Right cardiac atrium (tissue), 5 donors: Measurements from ENCODE around the gene VPS51. TPM values are rescaled to one million over a fixed set of nuclear protein-coding genes. Genes with fewer than 3 reads are reported as not detected.
A peak's percentile ranks its signal among the peaks of the same experiment; 100 is the strongest.

Source experiments
- ATAC-seq, 2 donors: fragments of 200-7000 bp; cut with Tn5 transposase; one replicate each; pipeline versions ENCODE4 v1.8.0 to v1.9.1; 2020; ENCODE audit warnings: moderate library complexity in 2 of 2, mild to moderate bottlenecking in 1 of 2
- DNase-seq, 3 donors: peaks; one replicate each; pipeline ENCODE4 v3.0.0-alpha.2; 2020
- H3K27ac ChIP-seq: one replicate; pipeline ENCODE4 v1.5.1; 2013; ENCODE audit warnings: mild to moderate bottlenecking, low read length, control low read depth, moderate library complexity
- H3K27me3 ChIP-seq: one replicate; pipeline ENCODE4 v1.6.1; 2013; ENCODE audit not compliant: control insufficient read depth, insufficient read depth
- H3K4me1 ChIP-seq: one replicate; pipeline ENCODE4 v1.6.1; 2013; ENCODE audit warnings: low read length; ENCODE audit not compliant: control insufficient read depth, insufficient read depth
- H3K4me3 ChIP-seq: one replicate; pipeline ENCODE4 v1.5.1; 2013; ENCODE audit warnings: low read length, control low read depth
- H3K9me3 ChIP-seq: one replicate; pipeline ENCODE4 v1.6.1; 2013; ENCODE audit warnings: low read length; ENCODE audit not compliant: control insufficient read depth
- WGBS: extraction: QIAGEN DNeasy Blood & Tissue Kit; methylation state at CpG from one replicate; pipeline ENCODE4 v1.1.7; 2013; 5-methylcytosine and 5-hydroxymethylcytosine counted together
- intact Hi-C, 4 donors: fragments of 100-400 bp; cut with DNase I; formaldehyde crosslinking; loops; one replicate each; pipeline versions ENCODE4 v1.11.0 to v1.14.0; 2022 to 2023
- polyA plus RNA-seq: library from polyadenylated mRNA; stranded (reverse); fragments of 200-250 nt; gene quantifications from one replicate; pipeline ENCODE4 v1.2.3, GENCODE V29; 2013
- total RNA-seq, 4 donors: library from RNA; stranded (reverse); fragmentation: NEBNext Ultra II Directional; extraction: Animal tissue kit (Norgen Biotek cat#: 25700); gene quantifications; one replicate each; pipeline ENCODE4 v1.2.1, GENCODE V29; 2021
- donor health status: healthy with polysubstance abuse.
- donor health status: DM: no; HTN: yes; CAD: no.
- donor health status: DM: no; HTN: no; CAD: no.
- donor health status: DM: no; HTN: yes; CAD: no; lungs with severe emphysema.
- donor health status: DM: yes; HTN: yes; CAD: no.

VPS51 gene
- total and polyA plus RNA-seq, 5 donors = 67.1 to 80.9 (median 77.9) TPM

GRCh38 chr11:65087827-65088226, 8.2 kb upstream of the VPS51 start:
- peaks cover 2% of the 10 kb centered on the region for H3K4me1 ChIP-seq
- no peak overlapping the region for H3K27ac ChIP-seq
- H3K4me3 ChIP-seq = no peak overlapping the region
- H3K27me3 ChIP-seq = no peaks in the 10 kb centered on the region
- 94% methylated on average over 15 of the region's 15 CpGs for WGBS
- intact Hi-C loops = loop anchor here in 1 of 4 donors (10.0 kb wide), 1 partner anchor 73 kb away; the partner anchor contains the start of gene ARL2
- no peaks in the 10 kb centered on the region for H3K9me3 ChIP-seq
- DNase-seq = peak in 2 of 3 donors; percentile 6 to 38
- no peak for ATAC-seq

GRCh38 chr11:65089621-65090020, 6.4 kb upstream of the VPS51 start:
- H3K4me3 ChIP-seq = no peak overlapping the region
- ATAC-seq = no peak

GRCh38 chr11:65090628-65091027, 5.4 kb upstream of the VPS51 start:
- Histone ChIP-seq H3K4me3 (no peak overlapping the region), H3K27me3 (no peaks in the 10 kb centered on the region)
- intact Hi-C loops = no loop called here

More at GRCh38 chr11:65089621-65090020, 6.4 kb upstream of the VPS51 start:
- H3K4me1 ChIP-seq = peaks cover 2% of the 10 kb centered on the region
- no peak overlapping the region for H3K27ac ChIP-seq
- no peaks in the 10 kb centered on the region for H3K9me3 ChIP-seq
- DNase-seq = peak in 2 of 3 donors; percentile 2 to 9
- intact Hi-C loops = loop anchor here in 1 of 4 donors (10.0 kb wide), 1 partner anchor 75 kb away; the partner anchor contains the start of gene ARL2
- no peaks in the 10 kb centered on the region for H3K27me3 ChIP-seq
- WGBS = 94% methylated on average over 4 of the region's 4 CpGs

GRCh38 chr11:65095427-65095826, 587 bp upstream of the VPS51 start:
- Histone ChIP-seq H3K27me3 (no peaks in the 10 kb centered on the region), H3K9me3 (no peaks in the 10 kb centered on the region), H3K27ac (peak overlapping the region; percentile 19), H3K4me3 (no peak overlapping the region), H3K4me1 (no peaks in the 10 kb centered on the region)
- intact Hi-C loops = no loop called here
- peak in 1 of 3 donors; percentile 60 for DNase-seq
- ATAC-seq = peak; percentile 6 to 8
- WGBS = 79% methylated on average over 22 of the region's 22 CpGs

More at GRCh38 chr11:65090628-65091027, 5.4 kb upstream of the VPS51 start:
- Histone ChIP-seq H3K27ac (no peak overlapping the region), H3K4me1 (no peaks in the 10 kb centered on the region), H3K9me3 (no peaks in the 10 kb centered on the region)
- ATAC-seq (no peak), DNase-seq (no peak)
- 97% methylated on average over 4 of the region's 4 CpGs for WGBS

GRCh38 chr11:65096926-65097325, 912 bp downstream of the VPS51 start:
- no peak for ATAC-seq
- no peaks in the 10 kb centered on the region for H3K9me3 ChIP-seq
- intact Hi-C loops = no loop called here
- H3K4me3 ChIP-seq = peak overlapping the region; percentile 91
- peak overlapping the region; percentile 92 for H3K27ac ChIP-seq
- WGBS = 35% methylated on average over 8 of the region's 8 CpGs
- H3K4me1 ChIP-seq = peaks cover 2% of the 10 kb centered on the region
- DNase-seq = no peak
- H3K27me3 ChIP-seq = no peaks in the 10 kb centered on the region

GRCh38 chr11:65100674-65101350, 4.8 kb downstream of the VPS51 start:
- intact Hi-C loops = no loop called here
- 73% methylated on average over 6 of the region's 6 CpGs for WGBS
- H3K27ac ChIP-seq = no peak overlapping the region

GRCh38 chr11:65102142-65103095, 6.4 kb downstream of the VPS51 start:
- Histone ChIP-seq H3K9me3 (no peaks in the 10 kb centered on the region), H3K27me3 (no peaks in the 10 kb centered on the region), H3K27ac (peak overlapping the region; percentile 88), H3K4me3 (no peak overlapping the region), H3K4me1 (peaks cover 9% of the 10 kb centered on the region)
- intact Hi-C loops = no loop called here
- peak; percentile 78 to 83 for ATAC-seq
- DNase-seq = peak in 1 of 3 donors; percentile 62
- WGBS = 57% methylated on average over 8 of the region's 8 CpGs

More at GRCh38 chr11:65100674-65101350, 4.8 kb downstream of the VPS51 start:
- Histone ChIP-seq H3K4me3 (no peak overlapping the region), H3K27me3 (no peaks in the 10 kb centered on the region), H3K9me3 (no peaks in the 10 kb centered on the region), H3K4me1 (peaks cover 9% of the 10 kb centered on the region)
- ATAC-seq = no peak
- no peak for DNase-seq

- Histone ChIP-seq H3K4me3 (no peak overlapping the region), H3K9me3 (no peaks in the 10 kb centered on the region), H3K4me1 (peaks cover 9% of the 10 kb centered on the region), H3K27ac (peak overlapping the region; percentile 76), H3K27me3 (no peaks in the 10 kb centered on the region)
- DNase-seq = no peak
- intact Hi-C loops = no loop called here
- no peak for ATAC-seq
These were observed 7.5 kb downstream of the VPS51 start for GRCh38 chr11:65103476-65103875.

- Histone ChIP-seq H3K27ac (peak overlapping the region; percentile 65), H3K9me3 (no peaks in the 10 kb centered on the region), H3K4me3 (no peak overlapping the region), H3K27me3 (no peaks in the 10 kb centered on the region), H3K4me1 (peaks cover 9% of the 10 kb centered on the region)
- DNase-seq (peak in 1 of 3 donors; percentile 65), ATAC-seq (no peak)
- intact Hi-C loops = no loop called here
- 67% methylated on average over 4 of the region's 4 CpGs for WGBS
These were observed 8.6 kb downstream of the VPS51 start for GRCh38 chr11:65104628-65105027.

GRCh38 chr11:65107078-65107477, 11.1 kb downstream of the VPS51 start:
- DNase-seq = peak in 1 of 3 donors; percentile 33
- intact Hi-C loops = no loop called here
- no peak for ATAC-seq
- Histone ChIP-seq H3K4me1 (peaks cover 7% of the 10 kb centered on the region), H3K27ac (no peak overlapping the region), H3K9me3 (no peaks in the 10 kb centered on the region), H3K4me3 (no peak overlapping the region), H3K27me3 (no peaks in the 10 kb centered on the region)
- WGBS = 94% methylated on average over 15 of the region's 15 CpGs
